NT2/D1 (cell line): Measurements from ENCODE around the gene DYSF.

Experiments used
- SUZ12 ChIP-seq: IDR thresholded peaks from 2 replicates; pipeline ENCODE4 v1.6.1; 2011; ENCODE audit not compliant: insufficient read length, insufficient read depth; ENCODE audit errors: extremely low read depth
- ZNF274 ChIP-seq: IDR thresholded peaks from 2 replicates; pipeline ENCODE4 v1.6.1; 2011; ENCODE audit warnings: mild to moderate bottlenecking, low read depth, low read length

DNA sequence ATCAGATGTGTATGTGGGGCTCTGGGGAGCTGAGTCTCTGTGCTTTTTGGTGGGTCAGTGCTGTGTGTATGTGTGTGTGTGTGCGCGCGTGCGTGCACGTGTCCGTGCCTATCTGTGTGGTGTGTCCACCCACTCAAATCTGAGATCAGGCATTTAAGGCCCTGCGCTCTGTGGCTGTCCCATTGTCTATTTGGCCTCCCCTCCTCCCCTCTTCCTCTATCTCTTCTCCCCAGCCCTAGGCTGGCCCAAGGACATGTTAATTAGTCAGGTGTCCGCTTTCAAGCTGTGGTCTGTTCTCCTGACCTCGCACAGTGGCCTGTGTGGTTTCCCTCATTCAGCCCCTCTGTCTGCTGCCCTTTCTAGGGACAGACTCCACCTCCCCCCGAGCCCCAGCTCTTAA lies 136.4 kb downstream of the DYSF start:
- TF ChIP-seq SUZ12 (no peak), ZNF274 (no peak)
